ENCODE measurements around the gene MEGF6. TPM values are rescaled to one million over a fixed set of nuclear protein-coding genes. Genes with fewer than 3 reads are reported as not detected.

MEGF6 gene
- total RNA-seq, result 100 to 1,000 TPM; 273 to 304 TPM

- no peak for DNase-seq (ENCODE audit: low spot score)
- Histone ChIP-seq H3K4me3 (peak within 1 kb of the TSS; percentile 67), H3K27me3 (replicated peaks; ENCODE audit: insufficient read depth) (no peaks in the 10 kb centered on the region), H3K4me1 (ENCODE audit: control insufficient read depth in 1 of 2, low read depth in 2 of 2) (peaks cover 12 to 13% of the 10 kb centered on the region in 2 donors), H3K36me3 (no peaks in the 10 kb centered on the region), H3K27ac (no peak within 1 kb of the TSS), H3K9me3 (no peaks in the 10 kb centered on the region)
- ATAC-seq (ENCODE audit: insufficient number of reproducible peaks, low FRiP score, low read depth), result no peak
- TF ChIP-seq, protein P1, sequence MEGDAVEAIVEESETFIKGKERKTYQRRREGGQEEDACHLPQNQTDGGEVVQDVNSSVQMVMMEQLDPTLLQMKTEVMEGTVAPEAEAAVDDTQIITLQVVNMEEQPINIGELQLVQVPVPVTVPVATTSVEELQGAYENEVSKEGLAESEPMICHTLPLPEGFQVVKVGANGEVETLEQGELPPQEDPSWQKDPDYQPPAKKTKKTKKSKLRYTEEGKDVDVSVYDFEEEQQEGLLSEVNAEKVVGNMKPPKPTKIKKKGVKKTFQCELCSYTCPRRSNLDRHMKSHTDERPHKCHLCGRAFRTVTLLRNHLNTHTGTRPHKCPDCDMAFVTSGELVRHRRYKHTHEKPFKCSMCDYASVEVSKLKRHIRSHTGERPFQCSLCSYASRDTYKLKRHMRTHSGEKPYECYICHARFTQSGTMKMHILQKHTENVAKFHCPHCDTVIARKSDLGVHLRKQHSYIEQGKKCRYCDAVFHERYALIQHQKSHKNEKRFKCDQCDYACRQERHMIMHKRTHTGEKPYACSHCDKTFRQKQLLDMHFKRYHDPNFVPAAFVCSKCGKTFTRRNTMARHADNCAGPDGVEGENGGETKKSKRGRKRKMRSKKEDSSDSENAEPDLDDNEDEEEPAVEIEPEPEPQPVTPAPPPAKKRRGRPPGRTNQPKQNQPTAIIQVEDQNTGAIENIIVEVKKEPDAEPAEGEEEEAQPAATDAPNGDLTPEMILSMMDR (IDR thresholded peaks at IDR 0.05), result no peak
Measured at GRCh38 chr1:3611170-3612019, at the start of gene MEGF6. Gene MEGF6 (minus strand): TSS chr1:3611508. CDS start chr1:3611268, 240 bp downstream.

DNA sequence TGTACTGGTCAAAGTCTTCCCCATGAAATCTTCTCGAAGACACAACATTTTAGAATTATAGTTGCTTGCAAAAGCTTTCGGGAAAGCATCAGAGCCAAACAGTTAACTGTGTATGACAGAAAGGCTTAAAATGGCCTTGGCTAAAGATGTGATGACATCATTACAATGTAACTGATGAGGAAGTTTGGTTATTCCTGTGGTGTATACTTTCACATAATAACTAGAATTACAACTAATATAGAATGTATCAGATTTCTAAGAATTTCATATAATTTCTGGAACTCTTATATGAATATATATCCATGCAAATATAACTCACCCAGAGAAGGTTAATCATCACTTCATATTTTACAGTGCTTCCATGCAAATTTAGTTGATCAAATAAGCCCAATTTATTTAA lies 49.4 kb upstream of the MEGF6 start:
- no peak for DNase-seq (ENCODE audit: low spot score)
- ATAC-seq (ENCODE audit: insufficient number of reproducible peaks, low FRiP score, low read depth), result no peak
- H3K4me1 ChIP-seq (ENCODE audit: control insufficient read depth in 1 of 2, low read depth in 2 of 2), result no peaks in the 10 kb centered on the region
- no peaks in the 10 kb centered on the region for H3K36me3 ChIP-seq
- H3K4me3 ChIP-seq, result no peak overlapping the region
- no peak overlapping the region for H3K27ac ChIP-seq
- TF ChIP-seq, protein P1 (IDR thresholded peaks at IDR 0.05), result no peak
- H3K27me3 ChIP-seq (replicated peaks; ENCODE audit: insufficient read depth), result no peaks in the 10 kb centered on the region
- H3K9me3 ChIP-seq, result no peaks in the 10 kb centered on the region

GRCh38 chr1:3659093-3659492 lies 47.8 kb upstream of the MEGF6 start:
- ATAC-seq (ENCODE audit: insufficient number of reproducible peaks, low FRiP score, low read depth), result no peak
- H3K4me3 ChIP-seq, result no peak overlapping the region
- DNase-seq (ENCODE audit: low spot score), result no peak
- no peaks in the 10 kb centered on the region for H3K36me3 ChIP-seq
- no peaks in the 10 kb centered on the region for H3K4me1 ChIP-seq (ENCODE audit: control insufficient read depth in 1 of 2, low read depth in 2 of 2)
- no peaks in the 10 kb centered on the region for H3K9me3 ChIP-seq
- TF ChIP-seq, protein P1 (IDR thresholded peaks at IDR 0.05), result no peak
- H3K27me3 ChIP-seq (replicated peaks; ENCODE audit: insufficient read depth), result no peaks in the 10 kb centered on the region
- H3K27ac ChIP-seq, result no peak overlapping the region

GRCh38 chr1:3658231-3658615 lies 46.9 kb upstream of the MEGF6 start:
- no peaks in the 10 kb centered on the region for H3K9me3 ChIP-seq
- H3K36me3 ChIP-seq, result no peaks in the 10 kb centered on the region
- no peaks in the 10 kb centered on the region for H3K4me1 ChIP-seq (ENCODE audit: control insufficient read depth in 1 of 2, low read depth in 2 of 2)
- TF ChIP-seq, protein P1 (IDR thresholded peaks at IDR 0.05), result no peak
- no peak overlapping the region for H3K27ac ChIP-seq
- H3K27me3 ChIP-seq (replicated peaks; ENCODE audit: insufficient read depth), result peaks cover 8% of the 10 kb centered on the region
- DNase-seq (ENCODE audit: low spot score) (no peak), ATAC-seq (ENCODE audit: insufficient number of reproducible peaks, low FRiP score, low read depth) (no peak)
- no peak overlapping the region for H3K4me3 ChIP-seq

- H3K9me3 ChIP-seq, result no peaks in the 10 kb centered on the region
- TF ChIP-seq, protein P1 (IDR thresholded peaks at IDR 0.05), result no peak
- no peak for ATAC-seq (ENCODE audit: insufficient number of reproducible peaks, low FRiP score, low read depth)
- no peaks in the 10 kb centered on the region for H3K36me3 ChIP-seq
- H3K27ac ChIP-seq, result no peak overlapping the region
- no peak overlapping the region for H3K4me3 ChIP-seq
- H3K4me1 ChIP-seq (ENCODE audit: control insufficient read depth in 1 of 2, low read depth in 2 of 2), result peaks cover 0 to 2% of the 10 kb centered on the region in 2 donors
- H3K27me3 ChIP-seq (replicated peaks; ENCODE audit: insufficient read depth), result peaks cover 13% of the 10 kb centered on the region
- no peak for DNase-seq (ENCODE audit: low spot score)
Measured at GRCh38 chr1:3657578-3658230, 46.4 kb upstream of the MEGF6 start.

Measured in thoracic aorta (tissue), 2 donors.